Fibroblast of mammary gland (primary cell): Measurements from ENCODE around the gene FAM76B.

ENCODE experiments used
- DNase-seq: peaks from one replicate; pipeline ENCODE4 v3.0.0-alpha.2; 2010; ENCODE audit warnings: low read depth
- H3K4me3 ChIP-seq: 2 replicates; pipeline ENCODE4 v1.5.1; 2011; ENCODE audit warnings: low read depth, mild to moderate bottlenecking, low read length, moderate library complexity; ENCODE audit not compliant: control insufficient read depth
- CTCF ChIP-seq: conservative IDR thresholded peaks from 2 replicates; pipeline ENCODE4 v1.5.1; 2011; ENCODE audit warnings: low read depth, low read length, inconsistent platforms; ENCODE audit not compliant: control insufficient read depth, insufficient read depth

The FAM76B gene

GRCh38 chr11:95792700-95793099 is 3.1 kb upstream of the FAM76B start:
- TF ChIP-seq CTCF, result no peak
- no peak for DNase-seq
- no peak overlapping the region for H3K4me3 ChIP-seq

- DNase-seq, result no peak
- peak overlapping the region; percentile 97 for H3K4me3 ChIP-seq
- no peak for TF ChIP-seq CTCF
Measured at GRCh38 chr11:95792200-95792599, 2.6 kb upstream of the FAM76B start.

GRCh38 chr11:95791709-95792033 is 2.1 kb upstream of the FAM76B start:
- H3K4me3 ChIP-seq, result peak overlapping the region; percentile 97
- no peak for TF ChIP-seq CTCF
- DNase-seq, result no peak

GRCh38 chr11:95790933-95791708 is 1.5 kb upstream of the FAM76B start:
- H3K4me3 ChIP-seq, result peak overlapping the region; percentile 97
- DNase-seq, result peak; percentile 60
- TF ChIP-seq CTCF, result no peak

GRCh38 chr11:95790123-95790932 is 746 bp upstream of the FAM76B start, which contains the start of gene CEP57:
TSS of gene CEP57 (plus strand) at chr11:95790498. CDS start at chr11:95790699, 201 bp downstream.
- DNase-seq, result peak; percentile 99
- TF ChIP-seq CTCF, result no peak
- H3K4me3 ChIP-seq, result peak within 1 kb of the TSS; percentile 97

- peak; percentile 29 for TF ChIP-seq CTCF
- peak overlapping the region; percentile 97 for H3K4me3 ChIP-seq
- DNase-seq, result peak; percentile 45
Measured at GRCh38 chr11:95788921-95789505, 569 bp downstream of the FAM76B start.
